ENCODE results near the gene SAP25.

DNA sequence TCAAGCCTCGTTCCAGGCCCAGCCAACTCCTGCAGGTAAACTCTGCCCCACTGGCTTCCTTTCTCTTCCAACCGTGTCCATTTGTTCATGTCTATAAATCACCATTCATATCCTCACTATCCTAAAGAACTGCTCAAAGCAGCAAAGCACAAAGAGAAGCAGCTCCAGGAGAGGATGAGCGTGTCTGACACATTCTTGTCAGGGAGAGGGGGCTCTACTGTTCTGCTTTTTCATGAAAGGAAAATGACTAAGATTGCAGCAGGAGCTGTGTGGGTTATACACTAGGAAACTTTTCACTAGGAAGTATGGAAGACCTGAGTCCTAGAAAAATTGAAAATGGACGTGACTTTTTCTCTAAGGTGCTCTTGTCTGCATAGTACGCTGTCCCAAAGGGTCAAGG is 18.0 kb downstream of the SAP25 start:
- no peak for TF ChIP-seq POLR2A (IDR thresholded peaks at IDR 0.05; ENCODE audit: low read length)
- no peak for TF ChIP-seq GATA1 (IDR thresholded peaks at IDR 0.05; ENCODE audit: low read depth, low read length)

Measured in erythroblast (primary cell).